22Rv1 (cell line): ENCODE data around the gene TBCK.

ENCODE experiments used
- CTCF ChIP-seq: fragments of 450-650 bp; IDR thresholded peaks from 2 replicates; pipeline ENCODE4 v1.5.1; 2017; ENCODE audit warnings: mild to moderate bottlenecking
- ZFX ChIP-seq: fragments of 450-650 bp; IDR thresholded peaks from 2 replicates; pipeline ENCODE4 v1.6.1; 2017; ENCODE audit warnings: antibody characterized with exemption, borderline replicate concordance

DNA sequence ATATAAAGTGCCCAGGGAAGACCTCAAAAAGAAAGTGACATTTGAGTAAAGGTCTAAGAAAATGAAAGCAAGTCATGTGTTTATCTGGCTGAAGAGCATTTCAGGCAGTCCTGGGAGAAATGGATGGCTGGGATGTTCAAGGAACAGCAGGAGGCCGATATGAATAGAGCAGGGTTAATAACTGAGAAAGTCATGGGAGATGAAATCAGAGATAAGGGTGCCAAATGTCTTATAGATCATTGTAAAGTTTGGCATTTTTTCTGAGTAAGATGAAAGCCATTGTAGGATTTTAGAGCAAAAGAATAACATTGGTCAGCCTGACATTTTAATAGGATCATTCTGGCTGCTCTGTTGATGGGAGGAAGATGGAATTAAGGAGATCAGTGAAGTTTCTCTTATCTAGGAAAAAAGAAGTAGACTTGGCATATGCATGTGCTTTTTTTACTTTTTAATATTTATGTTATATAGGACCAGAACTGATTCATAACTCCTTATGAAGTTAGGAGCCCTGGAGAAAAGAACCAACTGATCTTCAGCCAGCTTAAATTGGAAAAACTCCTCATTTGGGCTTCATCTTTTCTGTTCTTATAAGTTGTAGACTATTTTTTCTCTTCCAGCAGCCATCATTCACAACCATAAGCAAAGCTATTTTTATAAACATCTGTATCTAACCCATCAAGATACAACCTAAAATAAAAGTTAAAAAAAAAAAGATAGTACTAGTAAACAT, 18.9 kb upstream of the TBCK start:
- TF ChIP-seq CTCF (no peak), ZFX (no peak)
